Adipocyte (in vitro differentiated cells): Measurements from ENCODE around the gene MED7.
A peak's percentile ranks its signal among the peaks of the same experiment; 100 is the strongest.
"Not testable (repeated sequence)": the region's sequence is repeated elsewhere in the genome, so short reads cannot be mapped to it uniquely, and the experiment has no call there.

Experiments
- DNase-seq: peaks from one replicate; pipeline ENCODE4 v3.0.0-alpha.2; 2015; ENCODE audit warnings: low read depth
- H3K27me3 ChIP-seq: replicated peaks from 2 replicates; pipeline ENCODE4 v1.7.0; 2013; ENCODE audit warnings: mild to moderate bottlenecking, low read length, moderate library complexity; ENCODE audit not compliant: control insufficient read depth, insufficient read depth
- H3K36me3 ChIP-seq: 2 replicates; pipeline ENCODE4 v1.7.0; 2013; ENCODE audit warnings: low read length, mild to moderate bottlenecking, moderate library complexity; ENCODE audit not compliant: control insufficient read depth, insufficient read depth, severe bottlenecking
- H3K4me1 ChIP-seq: 2 replicates; pipeline ENCODE4 v1.7.0; 2013; ENCODE audit warnings: mild to moderate bottlenecking, low read length, moderate library complexity; ENCODE audit not compliant: control insufficient read depth, insufficient read depth
- H3K4me3 ChIP-seq: 2 replicates; pipeline ENCODE4 v1.7.0; 2013; ENCODE audit warnings: mild to moderate bottlenecking, low read length, moderate library complexity
- H3K9ac ChIP-seq: 2 replicates; pipeline ENCODE4 v1.7.0; 2013; ENCODE audit warnings: mild to moderate bottlenecking, low read length, moderate library complexity
- H3K9me3 ChIP-seq: 2 replicates; pipeline ENCODE4 v1.7.0; 2013; ENCODE audit warnings: mild to moderate bottlenecking, low read length, moderate library complexity; ENCODE audit not compliant: control insufficient read depth

MED7 gene, protein sequence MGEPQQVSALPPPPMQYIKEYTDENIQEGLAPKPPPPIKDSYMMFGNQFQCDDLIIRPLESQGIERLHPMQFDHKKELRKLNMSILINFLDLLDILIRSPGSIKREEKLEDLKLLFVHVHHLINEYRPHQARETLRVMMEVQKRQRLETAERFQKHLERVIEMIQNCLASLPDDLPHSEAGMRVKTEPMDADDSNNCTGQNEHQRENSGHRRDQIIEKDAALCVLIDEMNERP

GRCh38 chr5:157142317-157143126 is at the start of gene MED7:
TSS of gene MED7 (minus strand) at chr5:157142865. CDS start at chr5:157139431, 3,434 bp downstream.
- H3K4me3 ChIP-seq = peak within 1 kb of the TSS; percentile 97
- no peaks in the 10 kb centered on the region for H3K9me3 ChIP-seq
- H3K27me3 ChIP-seq = no peaks in the 10 kb centered on the region
- peaks cover 18% of the 10 kb centered on the region for H3K4me1 ChIP-seq
- H3K9ac ChIP-seq = peak within 1 kb of the TSS; percentile 97
- peaks cover 18% of the 10 kb centered on the region for H3K36me3 ChIP-seq
- peak; percentile 99 for DNase-seq

DNA sequence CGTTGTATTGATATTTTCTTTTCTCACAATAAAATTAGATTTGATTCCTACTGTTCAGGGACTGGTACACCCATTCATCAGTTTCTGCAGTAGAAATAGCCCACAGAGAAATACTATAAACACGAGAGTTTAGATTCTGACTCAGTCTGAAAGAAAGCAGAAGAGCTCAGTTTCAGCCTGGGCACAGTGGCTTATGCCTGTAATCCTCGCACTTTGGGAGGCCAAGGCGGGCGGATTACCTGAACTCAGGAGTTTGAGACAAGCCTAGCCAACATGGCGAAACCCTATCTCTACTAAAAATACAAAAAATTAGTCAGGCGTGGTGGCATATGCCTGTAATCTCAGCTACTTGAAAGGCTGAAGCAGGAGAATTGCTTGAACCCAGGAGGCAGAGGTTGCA is 46.6 kb upstream of the MED7 start:
- H3K9ac ChIP-seq = no peak overlapping the region
- no peaks in the 10 kb centered on the region for H3K36me3 ChIP-seq
- no peaks in the 10 kb centered on the region for H3K4me1 ChIP-seq
- H3K27me3 ChIP-seq = peaks cover 19% of the 10 kb centered on the region
- peaks cover 3% of the 10 kb centered on the region for H3K9me3 ChIP-seq
- no peak for DNase-seq
- H3K4me3 ChIP-seq = no peak overlapping the region

- Histone ChIP-seq H3K4me3 (no peak overlapping the region), H3K9ac (no peak overlapping the region), H3K9me3 (peaks cover 6% of the 10 kb centered on the region), H3K27me3 (peaks cover 14% of the 10 kb centered on the region), H3K4me1 (no peaks in the 10 kb centered on the region), H3K36me3 (no peaks in the 10 kb centered on the region)
- no peak for DNase-seq
Measured at GRCh38 chr5:157188270-157188669, 45.6 kb upstream of the MED7 start.

DNA sequence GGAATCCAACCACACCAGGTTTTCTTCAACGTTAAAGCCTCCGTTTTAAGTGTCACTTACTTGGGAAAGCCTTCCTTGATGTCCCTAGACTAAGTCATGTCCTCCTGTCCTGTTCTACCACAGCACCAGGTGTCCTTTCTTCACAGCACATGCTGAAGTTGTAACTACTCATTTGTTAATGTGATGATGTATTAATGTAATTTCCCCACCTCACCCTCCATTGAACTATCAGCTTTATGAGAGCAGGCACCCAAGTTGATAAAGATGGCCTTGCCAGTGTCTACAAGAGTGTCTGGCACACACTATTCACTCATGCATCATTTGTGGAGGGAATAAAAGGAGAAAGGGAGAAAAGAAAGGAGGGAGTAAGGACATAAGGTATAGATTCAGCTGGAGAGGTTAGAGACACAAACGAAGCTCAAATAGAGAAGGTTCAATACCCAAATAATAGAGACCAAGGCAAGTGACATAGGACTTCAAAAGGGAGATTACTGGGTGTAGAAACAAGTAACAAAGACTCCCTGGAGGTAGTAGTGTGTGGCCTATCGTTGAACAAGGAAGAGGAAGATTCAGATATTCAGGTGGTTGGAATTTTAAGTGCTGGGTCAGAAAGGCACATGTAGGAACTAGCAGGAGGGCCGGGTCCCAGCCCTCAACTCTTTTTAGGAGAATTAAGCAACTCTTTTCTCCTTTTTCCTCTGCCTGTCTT is 44.5 kb upstream of the MED7 start:
- Histone ChIP-seq H3K4me3 (no peak overlapping the region), H3K27me3 (peaks cover 14% of the 10 kb centered on the region), H3K9me3 (peaks cover 6% of the 10 kb centered on the region), H3K36me3 (no peaks in the 10 kb centered on the region), H3K4me1 (no peaks in the 10 kb centered on the region), H3K9ac (no peak overlapping the region)
- no peak for DNase-seq

GRCh38 chr5:157186309-157187045 is 43.8 kb upstream of the MED7 start:
- no peak overlapping the region for H3K4me3 ChIP-seq
- H3K9ac ChIP-seq = no peak overlapping the region
- H3K36me3 ChIP-seq = no peaks in the 10 kb centered on the region
- H3K4me1 ChIP-seq = no peaks in the 10 kb centered on the region
- peaks cover 14% of the 10 kb centered on the region for H3K27me3 ChIP-seq
- no peak for DNase-seq
- H3K9me3 ChIP-seq = peaks cover 6% of the 10 kb centered on the region

DNA sequence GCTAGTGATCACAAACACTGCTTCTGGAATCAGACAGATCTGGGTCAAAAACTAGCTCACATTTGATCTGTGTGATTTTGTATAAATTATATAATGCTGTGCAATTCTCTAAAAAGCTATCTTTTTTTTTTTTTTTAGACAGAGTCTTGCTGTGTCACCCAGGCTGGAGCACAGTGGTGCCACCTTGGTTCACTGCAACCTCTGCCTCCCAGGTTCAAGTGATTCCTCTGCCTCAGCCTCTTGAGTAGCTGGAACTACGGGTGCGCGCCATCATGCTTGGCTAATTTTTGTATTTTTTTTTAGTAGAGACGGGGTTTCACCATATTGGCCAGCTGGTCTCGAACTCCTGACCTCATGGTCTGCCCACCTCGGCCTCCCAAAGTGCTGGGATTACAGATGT is 42.5 kb upstream of the MED7 start:
- not testable (repeated sequence) for DNase-seq, H3K36me3 ChIP-seq, H3K4me1 ChIP-seq, H3K9ac ChIP-seq, H3K9me3 ChIP-seq, H3K4me3 ChIP-seq
- peaks cover 13% of the 10 kb centered on the region for H3K27me3 ChIP-seq

DNA sequence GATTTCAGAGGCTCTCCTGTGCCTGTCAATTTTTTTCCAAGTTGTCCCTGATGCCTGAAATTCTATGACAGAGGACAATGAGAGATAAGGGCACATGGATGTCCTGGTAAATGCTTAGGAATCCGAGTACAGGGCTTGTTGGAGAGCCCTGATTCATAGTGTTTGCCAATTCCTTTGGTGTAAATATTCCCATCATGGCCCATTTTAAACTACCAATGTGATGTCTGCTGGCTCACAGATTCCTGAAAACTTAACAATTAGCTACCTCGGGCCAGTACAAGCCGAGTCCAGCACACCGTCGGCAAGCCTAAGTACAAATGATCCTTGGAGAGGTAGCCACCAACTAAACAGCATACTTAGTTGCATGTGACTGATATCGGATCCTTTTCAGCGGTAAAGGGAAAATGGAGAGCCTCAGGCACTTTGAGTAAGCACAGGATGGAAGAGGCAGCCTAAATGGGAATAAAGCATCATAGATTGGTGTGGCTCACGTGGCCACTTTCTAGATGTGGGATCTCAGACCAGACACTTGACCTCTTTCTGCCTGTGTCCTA is 41.5 kb upstream of the MED7 start:
- Histone ChIP-seq H3K4me1 (no peaks in the 10 kb centered on the region), H3K27me3 (peaks cover 18% of the 10 kb centered on the region), H3K4me3 (no peak overlapping the region), H3K9ac (no peak overlapping the region), H3K9me3 (peaks cover 6% of the 10 kb centered on the region), H3K36me3 (no peaks in the 10 kb centered on the region)
- no peak for DNase-seq

GRCh38 chr5:157182143-157182757 is 39.6 kb upstream of the MED7 start:
- Histone ChIP-seq H3K27me3 (peaks cover 18% of the 10 kb centered on the region), H3K9ac (no peak overlapping the region), H3K9me3 (peaks cover 6% of the 10 kb centered on the region), H3K4me3 (no peak overlapping the region), H3K4me1 (no peaks in the 10 kb centered on the region), H3K36me3 (no peaks in the 10 kb centered on the region)
- no peak for DNase-seq

DNA sequence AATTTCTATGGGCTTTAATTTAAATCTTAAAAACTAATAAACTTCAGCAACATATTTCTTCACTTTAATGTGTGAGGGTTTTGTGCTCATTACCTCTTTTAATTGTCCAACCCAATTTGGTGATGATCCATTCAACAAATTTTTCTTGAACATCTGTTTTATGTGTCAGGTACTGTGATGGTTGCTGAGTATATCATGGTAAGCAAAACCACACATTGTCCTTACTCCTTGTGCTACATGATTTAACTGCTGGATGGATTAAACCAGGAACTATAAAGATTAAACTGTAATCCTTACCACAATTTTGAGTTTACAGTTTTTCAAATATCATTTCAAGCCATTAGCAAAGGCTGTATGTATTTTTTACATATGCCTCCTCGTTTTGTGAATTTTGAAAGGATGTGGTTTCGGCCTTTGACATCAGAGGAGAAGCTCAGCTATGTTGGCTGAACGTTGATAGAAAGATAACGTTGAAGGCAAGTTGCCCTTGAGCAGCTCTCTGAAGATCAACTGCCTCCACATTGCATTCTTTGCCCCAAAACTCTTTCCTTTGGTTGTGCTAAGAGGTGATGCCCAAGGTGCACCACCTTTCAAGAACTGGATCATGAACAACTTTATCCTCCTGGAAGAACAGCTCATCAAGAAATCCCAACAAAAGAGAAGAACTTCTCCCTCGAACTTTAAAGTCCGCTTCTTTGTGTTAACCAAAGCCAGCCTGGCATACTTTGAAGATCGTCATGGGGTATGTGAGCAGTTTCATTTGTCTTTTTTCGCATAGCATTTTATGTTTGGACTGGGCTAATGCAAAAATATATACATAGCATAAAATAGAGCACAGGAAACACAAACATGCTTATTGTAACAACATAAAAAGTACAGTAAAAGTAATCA is 38.0 kb upstream of the MED7 start, which contains the start of gene ITK:
Gene ITK, plus strand, starts transcription at position 467 of the 891 bp plus-strand sequence. Its CDS starts 138 bp downstream, at position 605.
- Histone ChIP-seq H3K4me3 (no peak within 1 kb of the TSS), H3K9ac (no peak within 1 kb of the TSS), H3K4me1 (no peaks in the 10 kb centered on the region), H3K27me3 (peaks cover 14% of the 10 kb centered on the region), H3K9me3 (peaks cover 6% of the 10 kb centered on the region), H3K36me3 (no peaks in the 10 kb centered on the region)
- no peak for DNase-seq

- peaks cover under 1% of the 10 kb centered on the region for H3K9me3 ChIP-seq
- peaks cover 8% of the 10 kb centered on the region for H3K27me3 ChIP-seq
- DNase-seq = no peak
- H3K4me3 ChIP-seq = no peak overlapping the region
- H3K36me3 ChIP-seq = no peaks in the 10 kb centered on the region
- no peak overlapping the region for H3K9ac ChIP-seq
- H3K4me1 ChIP-seq = no peaks in the 10 kb centered on the region
Measured at GRCh38 chr5:157178966-157179365, 36.3 kb upstream of the MED7 start.
